HG02610 (cell line): ENCODE measurements around the gene ACTL7B.
A peak's percentile ranks its signal among the peaks of the same experiment; 100 is the strongest.
"Not testable (repeated sequence)": the region's sequence is repeated elsewhere in the genome, so short reads cannot be mapped to it uniquely, and the experiment has no call there.

Experiments
- ATAC-seq: cut with Tn5 transposase; IDR thresholded peaks from one replicate; pipeline ENCODE4 v1.9.1; 2021; ENCODE audit warnings: mild to moderate bottlenecking, moderate library complexity; ENCODE audit not compliant: unreplicated experiment

ACTL7B gene

GRCh38 chr9:108845947-108846346 lies 9.8 kb downstream of the ACTL7B start:
- ATAC-seq, result no peak

DNA sequence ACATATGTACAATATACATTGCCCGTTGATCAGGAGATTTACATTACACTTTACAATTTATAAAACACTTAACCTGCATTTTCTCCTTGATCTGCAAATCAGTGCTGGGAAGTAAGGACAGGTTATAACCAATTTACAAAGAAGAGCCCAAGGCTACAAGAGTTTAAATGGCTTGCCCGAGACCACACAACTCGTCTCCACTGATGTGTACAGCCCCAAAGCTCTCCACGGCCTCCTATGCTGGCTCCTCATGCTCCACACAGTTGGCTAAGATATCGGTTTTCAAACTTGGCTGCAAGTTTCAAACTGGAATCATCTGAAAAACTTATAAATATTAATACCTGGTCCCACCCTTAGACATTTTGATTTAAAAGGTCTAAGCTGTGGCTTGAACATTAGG lies 10.3 kb downstream of the ACTL7B start:
- no peak for ATAC-seq

DNA sequence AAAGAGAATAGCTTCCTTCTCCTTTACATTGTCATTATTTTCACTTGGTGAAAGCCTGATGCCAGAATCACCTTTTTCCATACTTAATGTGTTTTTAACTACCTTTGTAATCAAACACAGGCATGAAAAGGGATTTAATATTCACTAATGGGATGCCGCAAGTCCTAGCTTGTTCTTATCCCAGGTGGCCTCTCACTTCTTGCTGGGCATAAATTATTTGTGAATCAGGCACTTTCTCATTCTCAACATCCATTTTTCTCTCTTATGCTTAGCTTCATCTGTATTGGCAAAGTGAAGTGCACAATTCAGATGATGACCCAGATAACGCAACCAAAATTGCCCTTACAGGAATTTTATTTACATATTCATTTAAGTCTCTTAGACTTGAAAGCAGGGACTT lies 10.9 kb downstream of the ACTL7B start:
- ATAC-seq, result no peak

DNA sequence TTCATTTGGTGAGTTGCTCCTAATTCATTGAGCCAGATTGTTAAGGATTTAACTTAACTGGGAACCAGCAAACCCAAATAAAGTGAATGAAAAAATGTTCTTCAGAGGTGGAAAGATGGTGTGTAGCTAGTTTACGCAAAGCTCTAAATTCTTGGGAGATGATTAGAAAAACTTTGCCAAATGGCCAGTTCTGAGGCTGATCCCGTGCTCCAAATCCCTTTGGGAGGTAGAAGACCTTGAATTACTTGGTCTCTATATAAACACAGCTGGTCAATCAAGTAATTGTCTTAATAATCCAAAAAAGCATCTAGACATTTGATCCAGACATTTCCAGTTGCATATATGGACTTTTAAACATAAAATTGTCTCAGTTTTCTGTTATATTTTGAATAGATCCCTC lies 11.4 kb downstream of the ACTL7B start:
- no peak for ATAC-seq

GRCh38 chr9:108842610-108843295 lies 13.0 kb downstream of the ACTL7B start:
- ATAC-seq, result no peak

- not testable (repeated sequence) for ATAC-seq
These were observed 16.2 kb downstream of the ACTL7B start for GRCh38 chr9:108839561-108839960.

DNA sequence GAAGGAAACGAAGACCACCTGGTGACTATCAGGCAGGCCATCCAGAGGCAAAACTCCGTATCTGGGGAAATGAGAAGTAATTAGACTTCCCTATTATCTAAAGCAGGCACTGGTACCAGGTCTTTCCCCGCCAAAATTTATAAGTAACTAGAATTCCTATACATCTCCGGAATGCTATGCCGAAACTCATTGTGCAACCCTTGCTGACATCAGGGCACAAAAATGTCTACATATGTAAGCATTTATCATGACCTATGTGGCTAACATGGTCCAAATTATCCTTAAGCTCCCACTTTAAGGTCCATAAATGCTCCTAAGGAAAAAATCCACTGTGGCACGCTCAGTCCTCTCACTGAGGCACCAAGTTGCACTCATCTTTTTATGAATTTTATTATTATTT lies 17.8 kb downstream of the ACTL7B start:
- ATAC-seq, result no peak

GRCh38 chr9:108837530-108837929 lies 18.3 kb downstream of the ACTL7B start:
- ATAC-seq, result no peak

GRCh38 chr9:108836781-108837180 lies 19.0 kb downstream of the ACTL7B start:
- ATAC-seq, result no peak

DNA sequence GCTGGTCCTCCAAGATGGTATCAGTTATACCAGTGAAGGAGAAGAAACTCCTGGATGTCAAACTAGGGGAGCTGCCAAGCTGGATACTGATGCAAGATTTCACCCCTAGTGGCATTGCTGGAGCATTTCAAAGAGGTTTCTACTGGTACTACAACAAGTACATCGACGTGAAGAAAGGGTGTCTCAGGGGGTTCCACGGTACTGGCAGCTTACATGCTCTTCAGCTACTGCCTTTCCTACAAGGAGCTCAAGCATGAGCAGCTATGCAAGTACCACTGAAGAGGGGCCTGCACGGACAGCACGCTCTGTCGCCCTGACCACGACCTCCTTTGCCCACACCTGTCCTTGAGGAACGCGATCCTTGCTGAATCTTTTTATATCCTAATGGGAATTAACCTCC lies 19.5 kb downstream of the ACTL7B start:
- ATAC-seq, result no peak

GRCh38 chr9:108835831-108836230 lies 20.0 kb downstream of the ACTL7B start:
- ATAC-seq, result no peak

- ATAC-seq, result peak; percentile 58
These were observed 20.7 kb downstream of the ACTL7B start for GRCh38 chr9:108834959-108835665.

- ATAC-seq, result no peak
These were observed 23.6 kb downstream of the ACTL7B start for GRCh38 chr9:108832179-108832500.

DNA sequence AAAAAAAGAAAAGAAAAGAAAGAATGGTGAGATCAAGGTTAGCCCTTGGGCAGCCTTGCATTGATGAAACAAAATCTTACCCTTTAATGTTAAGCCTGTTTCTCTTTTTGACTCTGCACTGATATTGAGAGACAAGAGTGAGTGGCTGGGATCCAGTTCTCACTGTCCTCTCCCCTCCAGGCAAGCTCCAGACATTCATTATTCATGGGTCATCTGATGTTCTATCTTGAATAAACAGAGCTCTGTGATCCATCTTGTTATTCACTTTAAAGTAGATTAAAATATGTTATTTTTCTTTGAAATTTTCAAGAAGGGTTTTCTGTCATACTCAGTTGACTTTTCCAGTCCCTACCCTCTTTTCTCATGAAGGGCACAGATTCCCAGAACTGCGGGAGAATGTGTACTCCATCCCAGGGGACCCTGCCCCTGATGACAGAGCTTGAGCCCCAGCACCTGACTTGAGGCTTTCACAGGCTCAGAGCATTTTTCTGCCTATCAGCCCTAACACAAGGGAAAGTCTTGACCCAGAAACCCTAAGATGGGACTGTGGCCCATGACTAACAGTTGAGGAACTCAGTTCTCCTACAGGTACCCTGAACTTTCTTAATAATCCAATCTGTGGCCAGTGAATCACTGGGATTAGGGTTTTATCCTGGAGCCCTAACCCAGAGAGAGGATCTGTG lies 24.1 kb downstream of the ACTL7B start:
- no peak for ATAC-seq

DNA sequence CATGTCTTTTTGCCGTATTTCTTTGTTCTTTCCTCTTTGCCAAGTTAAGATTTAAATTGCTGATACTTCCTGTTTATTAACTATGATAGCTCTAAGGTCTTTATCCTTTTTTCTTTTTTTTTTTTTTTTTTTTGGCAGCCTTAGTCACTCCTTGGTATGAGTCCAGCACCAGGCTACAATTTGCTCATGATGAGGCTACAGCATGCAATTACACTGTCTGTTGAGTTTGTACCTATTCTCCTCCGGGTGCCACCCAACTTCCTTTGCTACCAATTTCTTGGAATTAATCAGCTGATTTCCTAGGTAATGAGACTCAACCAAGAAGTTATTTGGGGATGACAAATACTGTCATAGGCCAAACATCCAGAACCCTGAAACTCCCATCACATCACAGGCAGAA lies 25.5 kb downstream of the ACTL7B start:
- ATAC-seq, result no peak

GRCh38 chr9:108823829-108824228 lies 32.0 kb downstream of the ACTL7B start:
- ATAC-seq, result no peak

GRCh38 chr9:108816037-108816436 lies 39.7 kb downstream of the ACTL7B start:
- no peak for ATAC-seq

GRCh38 chr9:108815156-108815555 lies 40.6 kb downstream of the ACTL7B start:
- ATAC-seq, result no peak

- ATAC-seq, result no peak
These were observed 41.7 kb downstream of the ACTL7B start for GRCh38 chr9:108813951-108814601.

GRCh38 chr9:108812396-108813025 lies 43.3 kb downstream of the ACTL7B start:
- ATAC-seq, result no peak

DNA sequence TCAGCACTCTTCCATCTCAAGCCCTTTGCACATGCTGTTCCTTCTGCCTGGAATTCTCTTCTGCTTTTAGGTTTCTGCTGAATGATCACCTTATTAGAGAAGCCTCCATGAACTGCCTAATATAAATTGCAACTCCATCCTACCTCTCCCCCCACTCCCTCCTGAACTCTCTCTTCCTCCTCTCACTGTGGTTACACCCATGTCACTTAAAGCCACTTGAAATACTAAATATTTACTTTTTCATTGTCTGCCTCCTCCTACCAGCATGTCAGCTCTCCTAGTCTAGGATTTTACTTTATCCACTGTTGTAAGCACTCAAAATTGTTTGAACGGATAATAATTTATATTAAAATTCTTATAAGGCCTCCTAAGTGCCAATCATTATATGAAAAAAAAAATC lies 43.8 kb downstream of the ACTL7B start:
- no peak for ATAC-seq
